Measurements from ENCODE around the gene ITGA2.

DNA sequence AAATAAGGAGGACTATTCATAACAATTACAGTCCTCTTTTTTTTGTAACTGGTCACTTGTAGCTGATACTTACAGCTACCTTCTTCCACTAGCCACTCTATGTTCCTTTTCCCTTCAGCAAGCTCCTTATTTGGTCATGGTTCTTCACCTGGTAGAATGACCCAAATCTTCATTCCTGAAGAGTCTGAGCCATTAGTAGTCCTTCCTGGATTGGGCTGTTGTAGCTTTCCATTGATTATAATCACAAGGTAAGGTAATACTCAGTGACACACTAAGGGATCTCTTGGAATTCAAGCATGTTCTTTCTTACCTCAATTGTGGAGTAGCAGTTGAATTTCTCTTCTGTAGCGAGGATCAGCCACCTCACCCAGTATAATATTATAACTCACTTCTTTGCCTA, 25.5 kb upstream of the ITGA2 start:
- TF ChIP-seq POLR2A (IDR thresholded peaks at IDR 0.05; ENCODE audit: low read depth, low read length) (no peak), POLR2AphosphoS5 (IDR thresholded peaks at IDR 0.05; ENCODE audit: low read depth, low read length) (no peak), SPI1 (IDR thresholded peaks at IDR 0.05; ENCODE audit: low read depth, low read length) (no peak)

Data from GM12891 (cell line).